ENCODE results near the gene PLXNA4. TPM values are rescaled to one million over a fixed set of nuclear protein-coding genes. Genes with fewer than 3 reads are reported as not detected.

PLXNA4 gene
- total RNA-seq, 2 experiments from 2014 or later = 0.75 to 0.85 TPM

GRCh38 chr7:132531562-132531961 lies 44.7 kb downstream of the PLXNA4 start:
- Histone ChIP-seq H3K27me3 (ENCODE audit: control insufficient read depth in 1 of 2, insufficient read depth in 2 of 2, low read length in 2 of 2) (peaks cover 0 to 4% of the 10 kb centered on the region in 2 experiments), H3K36me3 (ENCODE audit: insufficient read depth, low read length) (no peaks in the 10 kb centered on the region), H3K4me1 (ENCODE audit: insufficient read depth, low read length) (no peaks in the 10 kb centered on the region), H3K4me3 (ENCODE audit: low read length) (no peak overlapping the region), H3K9me3 (ENCODE audit: control insufficient read depth in 1 of 2, insufficient read depth in 1 of 2, low read length in 2 of 2) (no peaks in the 10 kb centered on the region), H3K27ac (ENCODE audit: low read depth in 1 of 2, low read length in 2 of 2) (no peak overlapping the region)
- DNase-seq = no peak
- H3K4me1 Mint-ChIP-seq (ENCODE audit: low read depth) = no peaks in the 10 kb centered on the region
- ChIA-PET POLR2A (no interaction called here), CTCF (no interaction called here)
- no peak for TF ChIP-seq CTCF (IDR thresholded peaks at IDR 0.05)
- no peaks in the 10 kb centered on the region for H3K27me3 Mint-ChIP-seq
- H3K4me3 Mint-ChIP-seq = no peak overlapping the region
- no peaks in the 10 kb centered on the region for H3K36me3 Mint-ChIP-seq (ENCODE audit: low read depth)
- intact Hi-C loops (cut with DNase I, micrococcal nuclease) = no loop called here
- H3K27ac Mint-ChIP-seq = no peak overlapping the region
- no peaks in the 10 kb centered on the region for H3K9me3 Mint-ChIP-seq
- ATAC-seq (ENCODE audit: poor library complexity) = no peak

- intact Hi-C loops (cut with DNase I, micrococcal nuclease) = no loop called here
These were observed 47.6 kb downstream of the PLXNA4 start for GRCh38 chr7:132528695-132529094.

GRCh38 chr7:132527467-132528410 lies 48.5 kb downstream of the PLXNA4 start:
- no peaks in the 10 kb centered on the region for H3K27me3 Mint-ChIP-seq
- no peak overlapping the region for H3K4me3 ChIP-seq (ENCODE audit: low read length)
- DNase-seq (no peak), ATAC-seq (ENCODE audit: poor library complexity) (no peak)
- ChIA-PET CTCF (no interaction called here), POLR2A (no interaction called here)
- no peaks in the 10 kb centered on the region for H3K9me3 Mint-ChIP-seq
- H3K9me3 ChIP-seq (ENCODE audit: control insufficient read depth in 1 of 2, insufficient read depth in 1 of 2, low read length in 2 of 2) = no peaks in the 10 kb centered on the region
- TF ChIP-seq CTCF (IDR thresholded peaks at IDR 0.05) = no peak
- intact Hi-C loops (cut with DNase I, micrococcal nuclease) = no loop called here
- H3K4me1 Mint-ChIP-seq (ENCODE audit: low read depth) = no peaks in the 10 kb centered on the region
- no peak overlapping the region for H3K4me3 Mint-ChIP-seq
- no peak overlapping the region for H3K27ac Mint-ChIP-seq
- no peaks in the 10 kb centered on the region for H3K4me1 ChIP-seq (ENCODE audit: insufficient read depth, low read length)
- no peaks in the 10 kb centered on the region for H3K36me3 ChIP-seq (ENCODE audit: insufficient read depth, low read length)
- no peaks in the 10 kb centered on the region for H3K36me3 Mint-ChIP-seq (ENCODE audit: low read depth)
- peaks cover 0 to 2% of the 10 kb centered on the region in 2 experiments for H3K27me3 ChIP-seq (ENCODE audit: control insufficient read depth in 1 of 2, insufficient read depth in 2 of 2, low read length in 2 of 2)
- H3K27ac ChIP-seq (ENCODE audit: low read depth in 1 of 2, low read length in 2 of 2) = no peak overlapping the region

More at GRCh38 chr7:132528695-132529094, 47.6 kb downstream of the PLXNA4 start:
- Histone ChIP-seq H3K4me3 (ENCODE audit: low read length) (no peak overlapping the region), H3K9me3 (ENCODE audit: control insufficient read depth in 1 of 2, insufficient read depth in 1 of 2, low read length in 2 of 2) (no peaks in the 10 kb centered on the region), H3K36me3 (ENCODE audit: insufficient read depth, low read length) (no peaks in the 10 kb centered on the region), H3K27me3 (ENCODE audit: control insufficient read depth in 1 of 2, insufficient read depth in 2 of 2, low read length in 2 of 2) (peaks cover 0 to 4% of the 10 kb centered on the region in 2 experiments), H3K27ac (ENCODE audit: low read depth in 1 of 2, low read length in 2 of 2) (no peak overlapping the region), H3K4me1 (ENCODE audit: insufficient read depth, low read length) (no peaks in the 10 kb centered on the region)
- Mint-ChIP-seq H3K9me3 (no peaks in the 10 kb centered on the region), H3K36me3 (ENCODE audit: low read depth) (no peaks in the 10 kb centered on the region), H3K27ac (no peak overlapping the region), H3K4me1 (ENCODE audit: low read depth) (no peaks in the 10 kb centered on the region), H3K27me3 (no peaks in the 10 kb centered on the region), H3K4me3 (no peak overlapping the region)
- TF ChIP-seq CTCF (IDR thresholded peaks at IDR 0.05) = no peak
- ChIA-PET CTCF (no interaction called here), POLR2A (no interaction called here)
- DNase-seq = no peak
- no peak for ATAC-seq (ENCODE audit: poor library complexity)

All from CD4-positive, alpha-beta T cell (primary cell).